ACC112 (cell line): ENCODE measurements around the gene GDI1.

Experiments
- H2AFZ ChIP-seq: fragments of 200-600 bp; sonication (generic); one replicate; pipeline ENCODE4 v1.6.0; 2017; ENCODE audit warnings: antibody characterized with exemption, low read length; ENCODE audit not compliant: unreplicated experiment
- H3K27ac ChIP-seq: fragments of 200-600 bp; sonication (generic); 2 replicates; pipeline ENCODE4 v1.5.1; 2014; ENCODE audit warnings: low read depth, mild to moderate bottlenecking, antibody characterized with exemption, low read length, moderate library complexity
- H3K27me3 ChIP-seq: fragments of 200-600 bp; sonication (generic); 2 replicates; pipeline ENCODE4 v1.6.1; 2014; ENCODE audit warnings: mild to moderate bottlenecking, antibody characterized with exemption, low read length, moderate library complexity, mixed read lengths; ENCODE audit not compliant: insufficient read depth
- H3K36me3 ChIP-seq: fragments of 200-600 bp; sonication (generic); 2 replicates; pipeline ENCODE4 v1.6.1; 2016; ENCODE audit warnings: mild to moderate bottlenecking, antibody characterized with exemption, low read length, moderate library complexity, mixed read lengths; ENCODE audit not compliant: insufficient read depth
- H3K4me1 ChIP-seq: fragments of 200-600 bp; sonication (generic); one replicate; pipeline ENCODE4 v1.6.1; 2016; ENCODE audit warnings: low read length, mixed read lengths; ENCODE audit not compliant: insufficient read depth, unreplicated experiment, control insufficient read depth
- H3K4me3 ChIP-seq: fragments of 200-600 bp; sonication (generic); 2 replicates; pipeline ENCODE4 v1.5.1; 2014; ENCODE audit warnings: mild to moderate bottlenecking, low read depth, low read length
- H3K79me2 ChIP-seq: fragments of 200-600 bp; sonication (generic); one replicate; pipeline ENCODE4 v1.6.0; 2016; ENCODE audit warnings: low read length; ENCODE audit not compliant: control insufficient read depth, unreplicated experiment, insufficient read depth

Gene GDI1

DNA sequence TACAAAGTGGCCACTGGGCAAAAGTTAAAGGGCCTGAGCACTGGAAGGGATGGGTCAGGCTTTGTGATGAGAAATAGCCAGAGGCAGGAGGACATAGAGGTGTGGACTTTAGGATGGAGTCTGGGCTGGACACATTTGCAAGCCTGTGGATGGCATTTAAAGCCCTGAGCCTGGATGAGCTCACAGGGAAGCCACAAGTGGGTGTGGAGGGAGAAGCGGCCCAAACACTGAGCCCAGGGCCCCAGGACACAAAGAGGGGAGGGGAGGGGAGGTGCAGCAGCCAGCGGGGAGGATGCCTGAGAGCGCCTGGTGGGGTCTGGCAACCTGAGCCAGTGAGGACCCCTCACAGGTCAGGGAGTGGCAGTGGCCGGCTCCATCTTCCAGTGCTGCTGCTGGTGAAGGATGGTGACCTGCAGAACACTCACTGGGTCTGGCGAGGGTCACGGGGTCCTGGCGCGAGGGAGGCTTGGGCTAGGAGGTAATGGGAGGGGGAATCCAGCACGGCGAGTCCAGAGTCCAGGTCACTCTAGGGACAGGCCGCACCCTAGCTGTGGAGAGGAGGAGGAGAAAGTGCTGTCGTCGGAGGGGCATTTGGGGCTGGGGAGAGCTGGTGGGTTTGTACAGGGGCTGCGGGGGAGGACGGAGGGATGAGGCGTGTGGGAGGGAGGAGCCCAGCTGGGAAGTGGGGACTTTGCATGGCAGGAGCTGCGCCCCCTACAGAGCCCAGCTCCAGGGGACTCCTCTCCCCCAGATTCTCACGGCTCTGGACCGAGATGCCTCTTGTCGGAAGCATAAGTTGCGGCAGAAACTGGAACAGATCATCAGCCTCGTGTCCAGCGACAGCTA is 35.1 kb downstream of the GDI1 start:
- Histone ChIP-seq H3K27ac (no peak overlapping the region), H3K27me3 (no peaks in the 10 kb centered on the region), H2AFZ (no peak overlapping the region), H3K36me3 (no peaks in the 10 kb centered on the region), H3K4me1 (no peaks in the 10 kb centered on the region), H3K79me2 (no peaks in the 10 kb centered on the region), H3K4me3 (no peak overlapping the region)

DNA sequence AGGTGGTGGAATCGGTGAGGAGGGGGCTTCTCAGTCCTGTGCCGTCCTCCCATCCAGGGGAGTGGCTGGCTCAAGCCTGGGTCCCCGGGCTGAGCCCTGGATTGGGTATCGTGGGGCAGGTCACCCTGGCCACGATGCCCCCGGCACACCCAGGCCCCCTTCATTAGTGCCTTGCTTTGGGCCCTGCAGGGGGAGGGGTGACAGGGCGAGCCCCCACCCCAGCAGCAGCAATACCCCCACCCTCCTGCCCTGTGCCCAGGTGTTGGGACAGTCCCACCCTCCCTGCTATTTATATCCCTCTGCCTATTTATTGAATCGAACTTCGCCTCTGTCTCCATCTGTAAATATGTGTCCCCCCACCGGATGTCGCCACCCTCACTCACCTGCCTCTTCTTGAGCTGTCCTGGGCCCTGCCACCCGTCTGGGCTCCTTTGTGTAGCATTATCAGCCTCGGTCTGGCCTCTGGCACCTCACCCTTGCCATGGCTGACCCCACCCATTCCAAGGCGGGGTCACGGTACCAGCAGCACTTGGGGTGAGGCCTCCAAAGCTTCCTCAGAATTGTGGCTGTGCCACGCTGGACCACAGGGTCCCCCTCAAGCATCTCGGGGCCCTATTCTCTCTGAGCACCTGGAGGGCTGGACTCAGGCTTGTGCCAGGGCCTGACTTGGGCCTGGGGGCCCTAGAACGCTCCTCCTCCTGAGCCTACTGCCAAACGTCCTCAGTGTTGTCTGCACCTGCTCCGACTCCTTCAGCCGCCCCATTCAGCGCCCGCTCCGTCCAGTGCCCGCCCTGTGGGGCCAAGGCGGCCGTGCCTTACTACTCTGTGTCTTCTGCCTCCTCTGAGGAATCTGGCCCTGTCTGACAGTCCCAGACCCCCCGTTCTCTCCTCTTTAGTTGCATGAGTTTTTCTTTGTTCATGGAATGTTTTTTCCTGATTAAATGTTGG is 36.0 kb downstream of the GDI1 start:
- Histone ChIP-seq H3K36me3 (no peaks in the 10 kb centered on the region), H3K4me3 (no peak overlapping the region), H2AFZ (no peak overlapping the region), H3K4me1 (no peaks in the 10 kb centered on the region), H3K27me3 (no peaks in the 10 kb centered on the region), H3K79me2 (no peaks in the 10 kb centered on the region), H3K27ac (no peak overlapping the region)

DNA sequence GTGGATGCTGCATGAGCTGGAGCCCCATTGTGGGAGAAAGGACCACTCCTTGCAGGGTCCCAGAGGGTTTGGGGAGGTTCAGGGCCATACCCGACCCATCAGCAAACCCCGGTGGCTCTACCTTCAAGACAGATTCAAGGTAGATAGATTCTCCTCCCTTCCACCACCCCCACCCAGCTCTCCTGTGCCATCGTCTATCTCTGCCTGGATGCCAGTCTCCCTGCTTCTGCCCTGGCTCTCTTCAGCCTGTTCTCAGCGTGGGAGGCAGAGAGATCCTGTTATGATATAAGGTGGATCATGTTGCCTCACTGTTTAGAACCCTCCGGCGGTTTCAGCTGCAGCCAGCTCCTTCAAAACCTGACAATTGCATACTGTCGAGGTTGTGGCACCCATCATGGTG is 36.7 kb downstream of the GDI1 start:
- Histone ChIP-seq H3K27me3 (no peaks in the 10 kb centered on the region), H2AFZ (no peak overlapping the region), H3K36me3 (no peaks in the 10 kb centered on the region), H3K4me3 (no peak overlapping the region), H3K27ac (no peak overlapping the region), H3K79me2 (no peaks in the 10 kb centered on the region), H3K4me1 (no peaks in the 10 kb centered on the region)

DNA sequence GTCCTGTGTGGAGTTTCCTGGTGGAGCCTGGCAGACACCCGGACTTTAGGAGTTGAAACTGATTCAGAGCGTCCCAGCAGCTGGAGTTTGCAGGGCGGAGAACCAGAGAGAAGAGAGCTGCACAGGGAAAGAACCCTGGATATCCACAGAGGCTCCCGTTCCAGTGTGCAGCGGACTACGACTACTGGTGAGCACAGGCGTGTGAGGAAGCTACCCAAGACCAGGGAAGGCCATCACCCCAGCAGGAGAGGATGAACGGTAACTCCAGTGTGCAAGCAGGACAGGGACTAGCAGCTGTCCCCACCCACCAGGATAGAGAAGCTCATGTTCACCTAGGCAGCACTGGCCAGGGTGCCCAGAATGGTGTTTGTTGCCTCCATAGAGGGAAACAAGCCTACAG is 39.9 kb downstream of the GDI1 start:
- Histone ChIP-seq H3K79me2 (no peaks in the 10 kb centered on the region), H3K4me3 (no peak overlapping the region), H3K27ac (no peak overlapping the region), H2AFZ (no peak overlapping the region), H3K27me3 (no peaks in the 10 kb centered on the region), H3K4me1 (peaks cover 4% of the 10 kb centered on the region), H3K36me3 (no peaks in the 10 kb centered on the region)

DNA sequence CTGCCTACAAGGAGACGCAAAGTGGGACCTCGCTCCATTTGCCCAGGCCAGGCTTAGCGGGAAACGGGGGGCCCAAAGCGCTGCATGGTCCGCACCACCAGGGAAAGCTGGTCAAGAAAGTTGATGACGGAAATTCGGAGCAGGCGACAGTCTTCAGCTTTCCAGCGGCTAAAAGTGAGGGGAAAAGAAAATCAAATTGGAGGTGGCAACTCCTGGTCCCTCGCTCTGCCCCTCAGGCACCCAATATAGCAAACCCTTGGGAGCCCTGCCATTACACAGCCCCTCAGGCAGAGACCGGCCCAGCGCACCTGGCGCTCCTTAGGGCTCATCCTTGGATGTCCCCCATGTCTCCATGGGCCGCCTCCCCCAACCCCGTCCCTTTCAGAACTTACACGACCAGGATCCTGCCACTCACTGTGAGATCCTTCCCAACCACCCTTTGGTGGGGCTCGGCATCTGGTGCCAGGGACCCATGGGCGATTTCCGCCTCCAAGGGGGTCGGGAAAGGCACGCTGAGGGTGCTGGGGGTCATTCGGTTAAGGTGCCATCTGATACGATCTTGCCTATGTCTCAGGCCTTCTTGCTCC is 41.0 kb downstream of the GDI1 start:
- Histone ChIP-seq H3K27me3 (no peaks in the 10 kb centered on the region), H3K27ac (peak overlapping the region; percentile 32), H3K4me3 (peak overlapping the region; percentile 80), H3K79me2 (no peaks in the 10 kb centered on the region), H2AFZ (peak overlapping the region; percentile 6), H3K36me3 (no peaks in the 10 kb centered on the region), H3K4me1 (peaks cover 4% of the 10 kb centered on the region)

DNA sequence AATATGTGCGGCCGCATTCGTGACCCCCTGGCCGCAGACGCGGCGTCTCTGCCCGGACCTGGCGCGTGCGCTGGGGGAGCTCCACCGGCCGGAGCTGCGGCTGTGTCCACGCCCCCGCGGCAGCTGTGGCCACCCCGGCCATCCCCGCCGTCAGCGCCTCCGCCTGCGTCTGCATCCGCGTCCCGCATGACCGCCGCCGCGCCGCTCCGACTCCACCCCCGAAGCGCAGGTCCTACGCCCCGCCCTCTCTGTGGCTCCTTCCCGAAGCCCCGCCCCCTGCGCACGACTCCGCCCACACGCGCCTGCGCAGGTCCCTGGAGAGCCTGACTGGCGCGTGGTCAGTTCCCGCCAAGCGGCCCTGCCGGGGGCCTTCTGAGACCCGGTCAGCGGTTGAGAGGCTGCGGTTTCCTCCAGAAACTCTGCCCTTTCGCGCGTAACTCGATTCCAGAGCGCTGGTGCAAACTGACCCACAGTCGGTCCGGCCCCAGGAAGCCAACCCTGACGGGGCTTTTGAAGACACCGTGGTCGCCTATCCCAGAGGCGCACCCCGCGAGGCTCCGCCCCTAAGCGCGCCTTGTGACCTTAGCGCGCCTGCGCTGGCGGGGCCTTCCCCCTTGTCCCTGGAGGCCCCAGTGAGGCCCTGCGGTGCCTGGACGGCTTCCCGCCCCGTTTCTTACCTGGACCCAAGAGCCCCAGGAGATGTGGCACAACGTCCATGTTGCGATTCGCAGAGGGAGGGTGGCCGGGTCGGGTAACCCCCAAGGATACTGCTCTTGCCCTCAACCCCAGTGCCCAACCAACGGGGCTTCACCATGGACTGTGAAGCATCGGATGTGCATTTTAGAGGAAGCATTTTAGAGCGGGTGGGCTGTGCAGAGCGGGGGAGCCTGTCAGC is 42.0 kb downstream of the GDI1 start, which contains the start of gene LAGE3:
LAGE3 (minus strand) TSS at position 554 of the 895 bp plus-strand sequence; CDS start at position 188, 366 bp downstream.
- no peaks in the 10 kb centered on the region for H3K36me3 ChIP-seq
- H3K4me1 ChIP-seq: peaks cover 4% of the 10 kb centered on the region
- no peaks in the 10 kb centered on the region for H3K27me3 ChIP-seq
- H3K79me2 ChIP-seq: no peaks in the 10 kb centered on the region
- H3K4me3 ChIP-seq: peak within 1 kb of the TSS; percentile 80
- H2AFZ ChIP-seq: peak within 1 kb of the TSS; percentile 38
- H3K27ac ChIP-seq: peak within 1 kb of the TSS; percentile 92

DNA sequence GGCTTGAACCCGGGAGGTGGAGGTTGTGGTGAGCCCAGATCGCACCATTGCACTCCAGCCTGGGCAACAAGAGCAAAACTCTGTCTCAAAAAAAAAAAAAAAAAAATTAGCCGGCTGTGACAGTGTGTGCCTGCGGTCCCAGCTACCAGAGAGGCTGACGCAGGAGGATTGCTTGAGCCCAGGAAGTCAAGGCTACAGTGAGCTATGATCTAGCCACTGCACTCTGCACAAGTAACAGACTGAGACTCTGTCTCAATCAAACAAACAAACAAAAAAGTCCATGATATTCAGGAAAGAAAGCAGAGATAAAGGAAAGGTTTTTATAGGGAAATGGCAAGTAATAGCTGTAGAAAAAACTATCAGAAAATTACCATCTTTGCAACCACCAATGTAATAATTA is 44.2 kb downstream of the GDI1 start:
- Histone ChIP-seq H3K36me3 (no peaks in the 10 kb centered on the region; the same call in 1 of the 2 replicates), H3K4me3 (no peak overlapping the region), H2AFZ (no peak overlapping the region), H3K27ac (no peak overlapping the region), H3K79me2 (peaks cover 13% of the 10 kb centered on the region), H3K27me3 (no peaks in the 10 kb centered on the region), H3K4me1 (peaks cover 14% of the 10 kb centered on the region)

DNA sequence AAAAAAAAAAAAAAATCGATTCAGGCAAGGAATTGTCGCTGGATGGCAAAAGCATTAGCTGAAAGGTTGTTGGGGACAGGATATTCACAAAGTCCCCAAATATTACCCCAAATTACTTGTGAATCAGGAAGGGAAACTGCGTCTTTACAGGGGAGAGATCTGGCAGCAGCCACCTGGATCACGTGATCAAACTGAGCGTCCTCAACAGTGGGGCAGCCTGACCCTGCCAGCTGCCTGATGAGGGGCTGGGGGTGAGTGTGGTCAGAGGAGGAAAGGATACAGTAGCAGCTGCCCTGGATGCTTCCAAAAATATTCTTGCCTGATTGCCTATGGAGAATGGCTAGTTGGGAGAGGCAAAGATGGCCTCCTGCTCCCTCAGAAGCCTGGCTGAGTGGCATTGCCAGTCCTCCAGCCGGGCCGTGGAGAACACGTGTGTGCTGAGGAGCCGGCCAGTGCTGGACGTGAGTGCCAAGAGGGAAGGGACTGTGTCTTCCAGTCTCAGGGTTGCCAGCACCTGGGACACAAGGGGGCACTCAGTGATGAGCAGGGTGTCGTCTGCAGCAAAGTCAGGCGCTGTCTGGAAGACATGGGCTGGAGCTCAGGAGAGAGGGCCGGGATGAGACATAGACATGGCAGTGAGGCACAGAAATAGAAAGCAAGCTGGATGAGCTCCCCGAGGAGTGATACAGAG is 45.1 kb downstream of the GDI1 start:
- Histone ChIP-seq H2AFZ (no peak overlapping the region), H3K4me1 (peaks cover 14% of the 10 kb centered on the region), H3K27me3 (no peaks in the 10 kb centered on the region), H3K4me3 (no peak overlapping the region), H3K79me2 (peaks cover 13% of the 10 kb centered on the region), H3K36me3 (no peaks in the 10 kb centered on the region; the same call in 1 of the 2 replicates), H3K27ac (no peak overlapping the region)

DNA sequence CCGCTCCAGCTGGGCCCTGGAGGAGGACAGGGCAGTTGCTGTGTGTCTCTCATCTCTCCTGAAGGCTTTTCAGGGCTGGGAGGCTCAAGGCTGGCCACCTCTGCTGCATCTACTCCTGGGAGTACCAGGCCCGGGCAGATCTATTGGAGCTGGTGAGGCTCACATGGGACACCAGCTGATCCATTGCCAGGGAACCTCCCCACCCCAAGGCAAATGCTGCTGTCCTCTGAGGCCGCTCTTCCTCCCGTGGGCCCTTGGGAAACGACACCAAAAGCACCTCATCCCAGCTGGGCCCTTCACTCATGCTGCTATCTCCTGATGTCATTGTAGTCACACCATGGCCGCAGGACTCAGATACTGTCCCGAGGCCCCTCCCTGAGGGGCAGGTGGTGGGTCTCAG is 45.8 kb downstream of the GDI1 start:
- no peak overlapping the region for H3K27ac ChIP-seq
- no peaks in the 10 kb centered on the region; the same call in 1 of the 2 replicates for H3K36me3 ChIP-seq
- peaks cover 16% of the 10 kb centered on the region for H3K79me2 ChIP-seq
- H3K4me1 ChIP-seq: peaks cover 14% of the 10 kb centered on the region
- no peaks in the 10 kb centered on the region for H3K27me3 ChIP-seq
- H2AFZ ChIP-seq: no peak overlapping the region
- H3K4me3 ChIP-seq: no peak overlapping the region
